Daoy (cell line): Measurements from ENCODE around the gene WASL. TPM values are rescaled to one million over a fixed set of nuclear protein-coding genes. Genes with fewer than 3 reads are reported as not detected.
"Not testable (repeated sequence)": the region's sequence is repeated elsewhere in the genome, so short reads cannot be mapped to it uniquely, and the experiment has no call there.

ENCODE experiments used
- DNase-seq: peaks from one replicate; pipeline ENCODE4 v3.0.0-alpha.2; 2015; ENCODE audit warnings: low read depth
- total RNA-seq: library from RNA; depleted of rRNA; stranded (reverse); fragments of >200 nt; shearing (Covaris generic); gene quantifications from 2 replicates; pipeline ENCODE4 v1.2.3, GENCODE V29; 2014

WASL gene
- total RNA-seq, 1 experiment from 2014 or later: 11.0 TPM

- DNase-seq: no peak
Observed at GRCh38 chr7:123732413-123733091, 16.3 kb downstream of the WASL start.

DNA sequence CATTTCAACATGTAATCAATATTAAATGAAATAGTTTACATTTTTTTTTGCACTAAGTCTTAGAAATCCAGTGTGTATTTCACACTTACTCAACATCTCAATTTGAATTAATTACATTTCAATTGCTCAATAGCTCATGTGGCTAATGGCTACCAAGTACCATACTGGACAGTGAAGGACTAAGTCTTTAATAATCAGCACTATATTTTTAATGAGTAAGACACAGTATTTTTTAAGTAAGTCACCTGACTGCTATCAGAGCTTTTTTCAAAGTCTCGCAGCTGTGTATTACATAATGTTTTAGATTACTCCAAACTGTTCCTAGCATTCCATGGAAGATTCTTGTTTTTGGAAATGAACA is 19.6 kb downstream of the WASL start:
- DNase-seq: no peak

GRCh38 chr7:123727071-123727837 is 21.5 kb downstream of the WASL start:
- peak; percentile 69 for DNase-seq

DNA sequence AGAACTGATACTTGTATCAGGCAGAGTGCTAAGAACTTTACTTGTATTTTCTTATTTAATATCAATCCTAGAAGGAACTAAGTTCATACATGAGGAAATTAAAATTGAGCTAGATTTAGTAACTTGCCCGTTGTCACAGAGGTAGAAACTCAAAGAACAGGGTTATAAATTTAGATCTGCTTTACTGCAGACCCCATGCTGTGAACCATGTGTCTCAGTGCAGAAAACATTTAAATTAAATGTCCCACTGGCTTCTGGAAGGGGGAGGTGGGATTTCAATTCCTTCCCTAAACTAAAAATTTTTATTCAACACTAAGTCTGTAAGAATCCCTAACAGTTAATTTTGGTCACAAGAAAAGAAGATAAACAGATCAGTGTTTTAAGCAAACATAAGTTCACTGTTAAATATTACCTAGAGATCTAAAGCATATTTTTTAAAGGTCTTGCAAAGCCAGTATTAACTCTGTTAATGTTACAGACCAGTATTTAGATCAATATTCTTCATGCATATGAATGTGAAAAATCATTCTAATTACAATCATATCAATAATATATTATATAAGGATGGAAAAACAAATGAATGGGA is 23.1 kb downstream of the WASL start:
- DNase-seq: no peak

- DNase-seq: no peak
Observed at GRCh38 chr7:123724817-123725253, 24.0 kb downstream of the WASL start.

DNA sequence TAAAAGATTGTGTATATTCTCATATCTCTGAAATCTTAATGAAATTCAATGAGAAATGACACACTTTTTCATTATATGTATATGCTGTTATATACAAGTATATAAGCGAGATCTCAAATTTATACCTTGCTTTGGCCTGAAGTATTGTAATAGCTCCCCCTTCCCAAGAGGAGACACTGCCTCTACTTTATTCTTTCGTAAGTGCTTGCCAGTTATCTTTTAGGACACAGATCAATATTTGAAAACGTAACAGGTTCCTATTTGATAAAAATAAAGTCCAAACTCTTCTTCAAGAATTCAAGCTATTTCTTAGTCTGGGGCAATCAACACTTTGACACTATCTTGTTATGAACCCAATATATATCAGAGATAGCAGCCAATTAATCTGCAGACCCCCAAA is 24.9 kb downstream of the WASL start:
- no peak for DNase-seq

GRCh38 chr7:123720527-123720926 is 28.3 kb downstream of the WASL start:
- not testable (repeated sequence) for DNase-seq

GRCh38 chr7:123719197-123719721 is 29.5 kb downstream of the WASL start:
- DNase-seq: no peak

- DNase-seq: no peak
Observed at GRCh38 chr7:123718773-123719172, 30.0 kb downstream of the WASL start.

DNA sequence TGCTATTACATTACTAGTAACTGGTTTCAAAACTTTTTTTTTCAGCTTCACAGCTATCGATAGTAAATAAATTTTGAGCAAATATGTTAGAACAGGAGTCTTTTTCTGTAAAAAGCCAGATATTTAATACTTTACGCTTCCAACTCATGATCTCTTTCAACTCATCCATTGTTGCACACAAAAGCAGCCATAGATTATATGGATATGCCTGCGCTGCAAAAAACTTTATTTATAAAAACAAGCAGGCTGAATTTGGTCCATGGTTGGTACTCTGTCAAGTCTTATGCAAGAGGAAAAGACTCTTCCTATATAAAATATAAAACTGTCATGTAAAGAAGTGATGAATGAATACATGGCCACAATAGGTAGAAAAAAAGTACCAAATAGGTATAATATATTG is 31.1 kb downstream of the WASL start:
- DNase-seq: no peak

- DNase-seq: no peak
Observed at GRCh38 chr7:123716877-123717276, 31.9 kb downstream of the WASL start.

DNA sequence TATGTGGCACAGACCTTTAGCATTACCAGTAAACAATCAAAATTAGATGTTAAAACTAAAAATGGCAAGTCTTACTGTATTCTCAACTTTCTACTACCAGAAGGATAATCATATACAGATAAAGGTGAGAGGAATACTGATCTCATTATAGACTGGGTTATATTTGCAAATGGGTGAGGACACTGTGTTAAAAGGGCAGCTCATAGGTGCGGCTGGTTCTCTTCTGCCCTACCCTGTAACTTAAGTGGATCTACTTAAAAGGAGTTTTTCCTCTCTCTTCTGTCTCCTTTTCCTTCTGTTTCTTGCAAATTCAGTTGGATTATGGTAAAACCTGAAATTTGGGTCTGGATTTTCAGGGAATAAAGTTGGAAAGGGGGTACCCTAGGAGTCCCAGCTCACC is 33.0 kb downstream of the WASL start:
- no peak for DNase-seq

- peak; percentile 29 for DNase-seq
Observed at GRCh38 chr7:123715198-123715597, 33.6 kb downstream of the WASL start.

- no peak for DNase-seq
Observed at GRCh38 chr7:123714296-123715080, 34.3 kb downstream of the WASL start.

- DNase-seq: no peak
Observed at GRCh38 chr7:123712619-123713018, 36.2 kb downstream of the WASL start.

GRCh38 chr7:123711832-123712293 is 36.9 kb downstream of the WASL start:
- DNase-seq: no peak

DNA sequence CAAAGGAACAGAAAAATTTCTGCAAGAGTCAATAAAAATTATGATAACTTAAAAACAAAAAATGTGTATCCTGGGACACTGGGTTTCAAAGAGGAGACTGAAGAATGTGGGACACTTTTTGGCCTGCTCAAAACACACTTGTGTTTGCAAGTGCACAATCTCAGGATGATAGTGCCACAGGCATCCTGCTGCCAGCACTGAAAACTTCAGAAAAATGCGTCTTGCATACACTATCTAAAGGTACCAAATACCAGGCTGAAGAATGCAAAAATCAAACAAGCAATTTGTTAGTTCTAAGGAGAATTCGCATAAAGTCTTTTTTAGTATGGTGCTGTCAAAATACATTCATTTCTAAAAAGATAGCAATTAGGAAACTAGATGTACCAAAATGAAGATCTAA is 38.1 kb downstream of the WASL start:
- no peak for DNase-seq

DNA sequence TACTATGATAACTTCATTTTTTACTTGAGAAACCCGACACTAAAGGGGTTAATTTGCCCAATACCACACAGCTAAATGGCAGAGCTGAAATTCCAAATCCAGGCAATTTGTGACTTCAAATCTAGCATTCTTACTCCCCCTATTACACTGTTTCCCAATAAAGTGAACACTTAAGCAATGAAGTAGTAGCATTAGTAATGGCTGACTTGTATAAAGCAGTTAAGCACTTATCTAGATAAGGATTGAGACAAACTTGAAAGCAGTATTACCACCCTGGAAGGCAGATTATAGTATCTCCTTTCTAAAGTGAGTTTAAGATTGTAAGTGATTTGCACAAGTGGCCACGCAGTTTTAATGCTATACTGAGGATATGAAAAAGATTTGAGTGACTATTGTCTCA is 39.3 kb downstream of the WASL start:
- DNase-seq: no peak

GRCh38 chr7:123705211-123705901 is 43.4 kb downstream of the WASL start:
- no peak for DNase-seq

DNA sequence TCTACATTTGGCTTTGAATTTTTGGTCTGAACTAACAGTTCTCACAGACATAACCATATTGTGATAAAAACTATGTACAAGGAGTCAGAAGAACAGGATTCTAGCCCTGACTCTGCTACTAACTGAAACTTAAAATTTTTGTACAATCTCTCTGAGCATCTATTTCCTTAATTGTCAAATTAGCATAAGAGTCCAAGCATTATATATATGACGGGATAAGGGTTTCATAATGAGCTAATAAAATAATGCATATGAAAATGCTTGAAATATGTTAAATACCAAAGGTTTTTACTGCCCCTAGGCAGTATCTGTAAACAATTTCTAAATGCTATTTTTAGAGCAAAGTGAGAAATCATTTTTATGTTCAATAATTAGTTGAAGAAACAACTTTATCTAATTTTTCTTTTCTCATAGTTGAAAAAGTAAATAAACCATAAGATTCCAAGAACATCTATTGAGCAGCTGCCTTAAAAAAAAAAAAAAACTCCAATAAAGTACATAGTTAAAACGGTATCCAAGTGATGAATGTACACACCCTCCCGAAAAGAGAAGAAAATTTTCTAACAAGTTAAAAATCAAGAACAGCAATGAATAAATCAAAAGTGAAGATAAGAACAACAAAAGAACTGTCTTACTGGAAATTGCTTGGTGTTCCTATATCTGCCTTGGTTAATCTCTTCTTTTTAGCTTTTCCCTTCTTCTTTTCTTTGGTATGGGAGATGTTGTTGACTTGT is 52.7 kb downstream of the WASL start:
- no peak for DNase-seq

DNA sequence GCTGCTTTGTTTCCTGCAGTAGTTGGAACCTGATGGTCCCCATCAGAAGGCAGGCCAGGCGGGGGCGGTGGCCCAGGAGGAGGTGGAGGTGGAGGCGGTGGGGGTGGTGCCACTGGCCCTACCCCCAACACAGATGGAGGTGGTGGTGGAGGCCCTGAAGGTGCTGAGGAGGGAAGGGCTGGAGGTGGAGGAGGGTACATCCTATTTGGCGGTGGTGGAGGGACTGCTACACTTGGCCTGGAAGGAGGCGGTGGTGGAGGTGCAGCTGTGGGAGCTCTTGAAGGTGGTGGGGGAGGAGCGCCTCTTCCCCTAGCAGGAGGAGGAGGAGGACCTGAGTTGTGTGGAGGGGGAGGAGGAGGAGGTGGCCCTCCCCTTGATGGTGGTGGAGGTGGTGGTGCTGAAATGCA is 56.3 kb downstream of the WASL start:
- DNase-seq: no peak
